Fibroblast of the conjunctiva (primary cell): ENCODE data around the gene ANAPC1.
"Not testable (repeated sequence)": the region's sequence is repeated elsewhere in the genome, so short reads cannot be mapped to it uniquely, and the experiment has no call there.

Source experiments
- DNase-seq: peaks from one replicate; pipeline ENCODE4 v3.0.0-alpha.2; 2010; ENCODE audit warnings: low read depth

The ANAPC1 gene

GRCh38 chr2:111903930-111904439 is 20.0 kb upstream of the ANAPC1 start:
- DNase-seq: no peak

GRCh38 chr2:111903516-111903915 is 19.5 kb upstream of the ANAPC1 start:
- DNase-seq: no peak

GRCh38 chr2:111900859-111901258 is 16.9 kb upstream of the ANAPC1 start:
- DNase-seq: peak; percentile 33

DNA sequence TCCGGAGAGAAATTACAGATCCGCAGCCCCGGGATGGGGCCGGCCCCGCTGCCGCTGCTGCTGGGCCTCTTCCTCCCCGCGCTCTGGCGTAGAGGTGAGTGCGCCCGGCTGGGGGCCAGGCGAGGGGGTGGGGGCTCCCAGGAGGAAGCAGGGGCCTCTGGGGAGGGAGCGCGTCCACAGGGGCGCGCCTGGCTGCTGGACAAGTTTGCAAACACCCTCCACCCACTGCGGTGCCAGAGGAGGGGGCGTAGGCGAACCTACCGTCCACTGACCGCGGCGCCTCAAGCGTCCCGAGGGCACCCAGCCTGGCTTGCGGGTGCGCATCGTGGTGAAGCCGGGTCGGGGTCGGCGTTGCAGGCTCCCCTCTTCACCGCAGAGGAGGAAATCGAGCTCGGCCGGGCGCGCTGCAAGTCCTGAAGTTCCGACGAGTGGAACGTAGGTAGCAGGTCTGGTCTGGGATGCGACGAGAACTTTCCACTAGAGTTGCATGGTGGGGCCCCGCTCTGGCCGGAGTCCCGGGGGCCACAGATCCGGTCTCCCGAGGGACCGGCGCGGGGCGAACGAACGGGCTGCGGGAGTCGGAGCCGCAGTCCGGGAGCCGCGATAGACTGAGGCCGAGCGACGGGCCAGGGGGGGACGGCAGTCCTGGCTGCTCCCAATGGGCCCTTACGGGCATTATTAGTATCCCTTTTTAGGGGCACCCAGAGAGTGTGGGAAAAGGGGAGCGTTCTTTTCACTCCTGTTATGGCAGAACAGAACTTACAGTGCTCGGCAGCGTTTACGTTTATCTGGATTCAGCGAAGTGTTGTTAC is 14.9 kb upstream of the ANAPC1 start:
- DNase-seq: no peak

DNA sequence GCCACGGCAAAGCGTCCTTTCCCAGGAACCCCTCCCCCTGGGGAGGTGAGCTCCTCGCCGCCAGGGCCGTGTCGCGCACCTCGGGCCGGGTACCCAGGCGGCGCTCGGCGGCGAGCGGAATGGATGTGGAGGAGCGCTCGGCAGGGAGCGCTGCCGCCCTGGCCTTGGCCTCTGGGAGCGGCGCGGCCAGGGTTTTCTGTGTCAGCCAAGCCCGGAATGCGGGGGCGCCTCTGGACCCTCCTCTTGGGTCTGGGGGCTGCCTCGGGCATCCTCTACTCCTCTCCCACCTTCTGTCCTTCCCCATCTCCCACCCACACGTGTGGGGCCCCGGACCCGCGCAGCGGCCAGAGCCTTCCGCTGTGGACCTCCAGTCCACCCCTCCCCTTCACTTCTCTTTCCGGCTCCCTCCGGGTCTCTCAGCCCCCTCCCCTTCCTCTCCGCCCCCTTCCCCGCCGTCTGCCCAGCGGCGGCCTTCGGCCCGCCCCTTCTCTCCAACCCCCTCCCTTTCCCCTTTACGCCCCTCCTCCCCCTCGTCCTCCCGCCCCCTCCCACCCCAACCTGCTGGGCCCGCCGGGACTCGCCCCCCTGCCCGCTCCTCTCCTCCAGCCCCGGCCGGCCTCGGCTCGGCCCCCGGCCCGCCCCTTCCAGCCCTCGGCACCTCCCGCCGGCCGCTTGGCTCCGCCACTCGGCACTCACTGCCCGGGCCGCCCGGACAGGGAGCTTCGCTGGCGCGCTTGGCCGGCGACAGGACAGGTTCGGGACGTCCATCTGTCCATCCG is 14.1 kb upstream of the ANAPC1 start, which contains the start of gene MERTK:
TSS of gene MERTK (plus strand) at position 684 of the 779 bp plus-strand sequence. CDS start 129 bp downstream, outside the sequence.
- peak; percentile 50 for DNase-seq

GRCh38 chr2:111897630-111897923 is 13.6 kb upstream of the ANAPC1 start:
- no peak for DNase-seq

DNA sequence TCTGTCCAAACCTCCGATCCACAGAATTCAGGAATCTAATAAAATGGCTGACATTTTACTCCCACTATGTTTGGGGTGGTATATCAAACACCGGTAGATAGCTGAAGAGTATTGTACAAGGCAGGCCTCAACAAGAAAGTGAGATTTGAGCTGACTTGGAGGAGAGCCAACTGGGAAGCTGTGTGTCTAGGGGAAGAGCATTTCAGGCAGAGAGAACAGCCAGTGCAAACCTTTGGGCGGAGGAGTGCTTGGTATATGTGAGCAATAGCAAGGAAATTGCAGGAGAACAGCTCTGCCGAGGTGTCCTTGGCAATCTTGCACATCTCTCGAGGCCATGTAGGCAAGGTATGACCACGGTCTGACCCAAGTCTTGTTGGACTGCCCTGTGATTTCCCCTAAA is 12.6 kb upstream of the ANAPC1 start:
- DNase-seq: no peak

DNA sequence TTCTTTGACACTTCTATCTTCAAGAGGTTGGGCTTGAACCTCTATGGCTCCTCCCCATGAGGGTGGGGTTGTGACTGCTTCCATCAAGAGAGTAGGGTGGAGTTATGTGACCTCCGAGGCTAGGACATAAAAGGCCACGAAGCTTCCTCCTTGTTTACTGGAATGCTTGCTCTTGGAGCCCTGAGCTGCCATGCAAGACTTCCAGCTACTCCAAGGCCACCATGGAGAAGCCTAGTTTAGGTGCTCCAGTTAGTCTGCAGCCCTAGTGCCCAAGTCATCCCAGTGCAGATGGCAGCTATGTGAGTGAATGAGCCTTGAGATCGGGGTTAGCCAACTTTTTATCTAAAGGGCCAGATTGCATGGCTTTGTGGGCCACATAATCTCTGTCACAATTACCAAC is 12.0 kb upstream of the ANAPC1 start:
- no peak for DNase-seq

- DNase-seq: no peak
These were observed 585 bp upstream of the ANAPC1 start for GRCh38 chr2:111884592-111884964.

DNA sequence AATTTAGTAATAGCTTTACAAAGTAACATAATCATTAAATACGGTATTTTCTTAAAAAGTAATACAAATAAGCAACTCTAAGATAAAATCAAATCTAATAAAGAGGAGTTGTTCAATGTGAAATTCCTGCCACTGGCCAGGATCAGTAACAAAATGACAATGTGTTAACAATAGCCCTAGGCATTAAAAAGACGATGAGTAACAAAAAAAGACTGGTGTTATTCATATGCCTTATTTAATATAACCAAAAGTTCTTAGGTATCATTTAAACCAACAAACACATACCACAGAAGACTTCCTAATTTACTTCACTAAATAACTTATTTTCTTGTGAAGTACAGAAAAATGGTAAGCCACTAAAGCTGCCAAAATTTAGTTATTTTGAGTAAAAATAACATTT is 11.2 kb downstream of the ANAPC1 start:
- not testable (repeated sequence) for DNase-seq

- DNase-seq: not testable (repeated sequence)
These were observed 18.9 kb downstream of the ANAPC1 start for GRCh38 chr2:111865124-111865523.

- DNase-seq: not testable (repeated sequence)
These were observed 24.0 kb downstream of the ANAPC1 start for GRCh38 chr2:111860005-111860404.

GRCh38 chr2:111852544-111852943 is 31.4 kb downstream of the ANAPC1 start:
- not testable (repeated sequence) for DNase-seq

GRCh38 chr2:111850646-111851045 is 33.3 kb downstream of the ANAPC1 start:
- peak; percentile 9 for DNase-seq

DNA sequence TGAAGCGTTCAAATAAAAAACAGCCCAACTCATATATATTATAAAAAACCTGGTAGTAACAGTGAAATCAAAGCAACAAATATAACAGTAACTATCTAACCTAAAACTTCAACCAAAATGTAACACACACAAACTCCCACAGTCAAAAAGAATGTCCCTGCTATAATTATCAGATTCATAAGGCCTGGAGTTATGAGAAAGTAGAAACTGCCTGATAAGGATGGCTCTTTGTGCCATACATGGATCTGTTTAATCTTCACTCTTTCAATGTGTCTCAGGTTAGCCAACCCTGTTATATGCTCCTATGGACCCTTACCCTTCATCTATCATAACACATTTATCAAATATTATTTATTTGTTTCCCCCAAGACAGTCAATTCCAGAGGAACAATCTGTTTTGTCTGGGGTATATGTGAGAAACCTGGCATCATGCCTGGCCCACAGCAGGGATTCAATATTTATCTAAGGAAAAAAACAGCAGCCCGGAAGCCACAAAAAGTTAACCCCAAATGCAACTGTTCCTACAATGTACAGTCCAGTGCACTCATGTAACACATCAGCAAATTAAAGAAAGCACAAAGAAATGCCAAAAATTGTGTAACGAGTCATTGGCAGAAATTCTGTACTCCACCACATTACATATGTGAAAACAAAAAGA is 44.2 kb downstream of the ANAPC1 start:
- not testable (repeated sequence) for DNase-seq

DNA sequence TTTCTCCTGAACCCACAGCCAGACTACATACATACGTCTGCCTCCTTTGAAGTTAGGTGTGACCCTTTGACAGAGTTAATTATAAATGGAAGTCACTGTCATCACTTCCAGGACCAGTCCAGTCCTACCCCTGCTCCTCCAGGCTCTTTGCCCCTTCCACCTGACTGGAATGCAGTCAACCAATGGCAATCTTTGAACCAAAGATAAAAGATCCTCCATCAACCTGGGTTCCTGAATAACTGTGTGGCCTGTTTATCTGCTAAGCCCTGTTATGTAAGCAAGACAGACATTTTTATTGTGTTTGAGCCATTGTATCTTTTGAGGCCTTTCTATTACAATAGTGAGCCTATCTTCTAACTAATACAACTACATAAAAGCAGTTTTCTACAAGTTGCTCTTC is 45.0 kb downstream of the ANAPC1 start:
- not testable (repeated sequence) for DNase-seq

GRCh38 chr2:111834221-111834620 is 49.8 kb downstream of the ANAPC1 start:
- not testable (repeated sequence) for DNase-seq

- not testable (repeated sequence) for DNase-seq
These were observed 53.5 kb downstream of the ANAPC1 start for GRCh38 chr2:111830479-111830878.

DNA sequence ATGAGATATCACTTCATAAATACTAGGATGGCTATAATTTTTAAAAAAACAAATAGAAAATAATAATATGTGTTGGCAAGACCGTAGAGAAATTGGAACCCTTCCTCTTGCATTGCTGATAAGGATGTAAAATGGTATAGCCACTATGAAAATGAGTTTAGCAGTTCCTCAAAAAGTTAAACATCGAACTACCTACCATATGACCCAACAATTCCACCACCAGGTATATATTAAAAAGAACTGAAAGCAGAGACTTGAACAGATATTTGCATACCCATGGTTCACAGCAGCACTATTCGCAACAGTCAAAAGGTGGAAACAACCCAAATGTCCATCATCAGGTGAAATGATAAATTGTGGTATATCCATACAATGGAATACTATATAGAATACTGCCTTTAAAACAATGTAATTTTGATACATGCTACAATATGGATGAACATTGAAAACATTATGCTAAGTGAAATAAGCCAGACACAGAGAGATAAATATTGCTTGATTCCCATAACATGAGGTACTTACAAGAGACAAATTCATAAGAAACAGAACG is 55.7 kb downstream of the ANAPC1 start:
- DNase-seq: not testable (repeated sequence)

GRCh38 chr2:111812970-111813622 is 70.9 kb downstream of the ANAPC1 start:
- not testable (repeated sequence) for DNase-seq

DNA sequence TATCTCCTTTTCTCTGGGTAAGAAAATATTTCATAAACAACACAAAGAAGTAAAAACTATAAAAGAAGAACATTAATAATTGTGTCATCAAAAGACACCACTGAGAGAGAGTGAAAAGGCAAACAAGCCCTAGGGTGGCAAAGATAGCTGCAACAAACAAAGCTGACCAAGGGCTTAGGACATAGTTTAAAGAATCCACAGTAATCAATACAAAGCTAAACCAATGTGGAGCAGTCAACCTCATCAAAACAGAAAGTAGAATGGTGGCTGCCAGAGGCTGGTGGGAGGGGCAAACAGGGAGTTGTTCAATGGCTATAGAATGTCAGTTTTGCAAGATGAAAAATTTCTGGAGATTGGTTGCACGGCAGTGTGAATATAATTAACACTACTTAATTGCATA is 93.4 kb downstream of the ANAPC1 start:
- not testable (repeated sequence) for DNase-seq

GRCh38 chr2:111784081-111784480 is 99.9 kb downstream of the ANAPC1 start:
- not testable (repeated sequence) for DNase-seq
